ENCODE results near the gene DDX60.
A peak's percentile ranks its signal among the peaks of the same experiment; 100 is the strongest.
"Not testable (repeated sequence)": the region's sequence is repeated elsewhere in the genome, so short reads cannot be mapped to it uniquely, and the experiment has no call there.

DDX60 gene

DNA sequence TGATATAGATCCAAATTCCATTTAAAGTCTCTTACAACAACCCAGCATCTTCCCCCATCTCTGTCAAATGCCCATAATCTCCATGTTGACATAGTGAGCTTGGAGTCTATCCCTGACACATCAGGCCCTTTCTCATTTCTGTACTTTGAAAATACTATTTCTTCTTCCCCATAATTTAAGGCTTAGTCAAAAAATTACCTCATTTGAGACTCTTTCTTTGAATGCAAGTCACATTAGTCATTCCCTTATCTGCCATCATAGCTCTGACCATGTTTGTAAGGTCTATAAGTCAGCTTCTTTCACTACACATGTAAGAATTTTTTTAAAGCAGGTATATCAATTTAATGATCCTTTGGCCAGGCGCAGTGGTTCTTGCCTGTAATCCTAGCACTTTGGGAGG lies 99.9 kb downstream of the DDX60 start:
- no peak for FAIRE-seq
- peak; percentile 38 for DNase-seq (ENCODE audit: insufficient read length, low spot score)

DNA sequence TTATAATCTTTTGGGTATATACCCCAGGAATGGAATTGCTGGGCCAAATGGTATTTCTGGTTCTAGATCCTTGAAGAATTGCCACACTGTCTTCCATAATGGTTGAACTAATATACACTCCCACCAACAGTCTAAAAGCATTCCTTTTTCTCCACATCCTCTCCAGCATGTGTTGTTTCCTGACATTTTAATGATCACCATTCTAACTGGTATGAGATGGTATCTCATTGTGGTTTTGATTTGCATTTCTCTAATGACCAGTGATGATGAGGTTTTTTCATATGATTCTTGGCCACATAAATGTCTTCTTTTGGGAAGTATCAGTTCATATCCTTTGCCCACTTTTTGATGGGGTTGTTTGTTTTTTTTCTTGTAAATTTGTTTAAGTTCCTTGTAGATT lies 105.0 kb downstream of the DDX60 start:
- FAIRE-seq; DNase-seq (ENCODE audit: insufficient read length, low spot score): not testable (repeated sequence)

DNA sequence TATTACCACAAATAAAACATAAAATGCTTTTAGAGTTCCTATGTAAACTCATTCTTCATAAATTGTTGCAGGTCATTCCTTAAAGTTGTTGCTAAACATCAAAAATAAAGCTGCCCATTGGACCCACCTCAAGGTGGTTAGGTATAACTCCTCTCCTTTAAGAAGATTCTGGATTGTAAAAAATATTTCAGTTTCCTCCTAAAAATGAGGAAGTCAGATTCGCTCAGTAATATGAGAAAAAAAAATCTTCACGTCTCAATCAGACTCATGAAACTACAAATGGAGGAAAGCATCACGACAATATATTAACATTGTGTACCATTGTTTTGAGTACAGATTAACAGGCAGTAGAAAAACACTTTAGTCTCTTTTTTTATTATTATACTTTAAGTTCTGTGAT lies 105.9 kb downstream of the DDX60 start:
- no peak for DNase-seq (ENCODE audit: insufficient read length, low spot score)
- no peak for FAIRE-seq

DNA sequence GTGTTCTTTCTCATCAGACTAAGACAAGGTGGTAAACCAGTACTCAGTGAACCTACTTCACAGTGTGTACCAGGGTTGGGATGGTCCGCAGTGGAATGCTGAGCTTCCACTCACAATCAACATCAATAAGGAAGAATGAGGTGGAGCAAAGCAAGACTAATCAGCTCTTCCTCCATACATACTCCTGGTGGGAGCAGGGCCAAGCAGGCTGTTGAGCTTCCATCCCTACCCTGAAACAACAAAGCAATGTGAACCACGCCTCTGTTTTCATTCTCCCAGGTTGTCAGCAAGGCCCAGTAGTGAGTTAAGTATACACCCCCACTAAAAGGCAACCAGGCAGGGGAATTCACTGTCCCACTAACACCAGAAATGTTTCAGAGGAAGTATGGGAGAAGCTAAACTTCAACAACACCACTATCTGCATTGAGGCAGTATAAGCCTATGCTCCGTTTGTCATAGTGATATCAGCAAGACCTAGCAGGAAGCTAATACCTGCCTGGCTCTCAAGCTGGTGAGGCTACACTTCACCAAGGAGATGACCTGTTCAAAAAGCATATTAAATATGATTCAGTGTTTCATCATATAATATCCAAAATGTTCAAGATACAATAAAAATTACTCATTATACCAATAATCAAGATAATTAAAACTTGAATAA lies 109.5 kb downstream of the DDX60 start:
- FAIRE-seq (peak; percentile 72), DNase-seq (ENCODE audit: insufficient read length, low spot score) (no peak)

DNA sequence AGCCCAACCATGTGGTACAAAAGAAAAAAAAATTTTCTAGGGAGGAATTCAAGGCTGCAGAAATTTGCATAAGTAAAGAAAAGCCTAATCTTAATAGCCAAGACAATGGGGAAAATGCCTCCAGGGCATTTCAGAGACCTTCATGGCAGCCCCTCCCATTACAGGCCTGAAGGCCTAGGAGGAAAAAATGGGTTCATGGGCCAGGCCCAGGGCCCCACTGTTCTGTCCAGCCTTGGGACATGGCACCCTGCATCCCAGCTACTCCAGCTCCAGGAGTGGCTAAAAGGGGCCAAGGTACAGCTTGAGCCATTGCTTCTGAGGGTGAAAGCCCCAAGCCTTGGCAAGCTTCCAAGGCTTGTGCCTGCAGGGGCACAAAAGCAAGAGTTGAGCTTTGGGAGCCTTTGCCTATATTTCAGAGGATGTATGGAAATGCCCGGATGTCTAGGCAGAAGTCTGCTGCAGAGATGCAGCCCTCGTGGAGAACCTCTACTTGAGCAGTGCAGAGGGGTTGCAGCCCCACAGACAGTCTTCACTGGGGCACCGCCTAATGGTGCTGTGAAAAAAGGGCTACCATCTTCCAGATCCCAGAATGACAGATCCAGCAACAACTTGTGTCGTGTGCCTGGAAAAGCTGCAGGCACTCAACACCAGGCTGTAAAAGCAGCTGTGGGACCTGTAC lies 115.2 kb downstream of the DDX60 start:
- DNase-seq (ENCODE audit: insufficient read length, low spot score) (no peak), FAIRE-seq (no peak)

DNA sequence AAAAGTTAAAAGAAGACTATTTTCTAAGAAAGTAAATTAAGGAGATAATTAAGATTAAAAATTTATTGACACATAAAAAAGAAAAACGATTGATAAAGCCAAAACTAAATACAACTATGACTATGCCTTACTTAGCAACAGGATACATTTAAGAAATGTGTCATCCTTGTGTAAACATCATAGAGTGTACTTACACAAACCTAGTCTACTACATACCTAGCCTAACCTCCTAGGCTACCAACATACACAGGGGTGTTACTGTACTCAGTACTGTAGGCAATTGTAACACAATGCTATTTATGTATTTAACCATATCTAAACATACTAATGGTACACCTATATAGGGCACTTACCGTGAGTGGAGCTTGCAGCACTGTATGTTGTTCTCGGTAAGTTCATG lies 117.9 kb downstream of the DDX60 start:
- FAIRE-seq (peak; percentile 65), DNase-seq (ENCODE audit: insufficient read length, low spot score) (no peak)

DNA sequence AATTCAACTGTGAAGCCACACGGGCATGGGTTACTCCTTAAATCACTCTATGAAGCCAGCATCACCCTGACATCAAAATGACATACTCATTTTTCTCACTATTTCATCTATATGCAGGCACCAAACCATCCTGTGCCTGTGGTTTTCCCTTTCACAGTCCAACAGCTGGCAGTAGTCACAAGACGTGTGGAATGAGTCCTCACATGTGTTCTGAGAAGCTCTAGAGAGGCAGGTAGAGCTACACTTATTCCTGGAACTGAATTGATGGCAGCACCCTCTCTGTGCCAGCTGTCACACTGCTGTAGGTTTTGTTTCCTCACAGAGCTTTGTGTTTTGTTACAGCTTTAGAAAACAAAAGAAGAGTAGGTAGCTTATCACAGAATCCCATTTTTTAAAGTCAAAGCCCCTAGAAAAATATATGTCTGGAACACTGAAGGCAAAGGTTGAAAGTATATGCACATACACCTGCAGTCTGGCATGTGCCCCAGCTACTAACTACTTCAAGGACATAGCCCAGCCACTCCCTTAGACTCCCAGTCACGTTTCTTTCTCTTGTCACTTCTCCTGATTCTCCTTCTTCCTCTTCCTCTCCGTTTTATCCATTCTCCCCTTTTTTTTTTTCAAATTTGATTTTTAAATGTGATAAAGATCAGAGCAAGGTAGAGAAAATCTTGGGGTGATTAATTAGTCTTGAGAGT lies 119.1 kb downstream of the DDX60 start:
- FAIRE-seq: no peak
- DNase-seq (ENCODE audit: insufficient read length, low spot score): no peak

DNA sequence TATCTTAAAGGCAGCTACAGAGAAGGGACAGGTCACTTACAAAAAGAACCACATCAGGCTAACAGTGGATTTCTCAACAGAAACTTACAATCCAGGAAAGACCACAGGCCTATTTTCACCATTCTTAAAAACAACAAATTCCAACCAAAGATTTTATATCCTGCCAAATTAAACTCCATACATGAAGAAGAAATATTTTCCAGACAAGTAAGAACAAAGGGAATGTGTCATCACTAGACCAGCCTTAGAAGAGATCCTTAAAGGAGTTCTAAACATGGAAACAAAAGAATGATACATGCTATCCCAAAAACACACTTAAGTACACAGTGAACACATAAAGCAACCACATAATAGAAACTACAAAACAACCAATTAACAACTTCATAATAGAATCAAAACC lies 120.6 kb downstream of the DDX60 start:
- DNase-seq (ENCODE audit: insufficient read length, low spot score) (no peak), FAIRE-seq (no peak)

DNA sequence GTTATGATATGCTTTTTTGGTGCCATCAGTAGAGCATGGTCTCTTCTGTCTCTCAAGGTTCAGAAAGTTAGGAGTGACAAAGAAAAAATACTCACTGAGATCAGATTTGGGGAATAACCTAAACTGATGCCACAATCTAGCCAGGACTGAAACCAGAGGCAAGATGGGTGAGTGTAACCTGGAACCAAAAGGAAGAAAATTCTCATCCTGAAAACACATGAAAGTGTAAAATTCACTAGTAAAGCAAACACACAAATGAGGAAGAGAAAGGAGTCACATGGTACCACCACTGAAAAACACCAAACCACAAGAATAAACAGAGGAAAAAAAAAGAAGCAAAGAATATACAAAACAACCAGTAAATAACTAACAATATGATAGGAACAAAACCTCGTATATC lies 129.8 kb downstream of the DDX60 start:
- no peak for DNase-seq (ENCODE audit: insufficient read length, low spot score)

DNA sequence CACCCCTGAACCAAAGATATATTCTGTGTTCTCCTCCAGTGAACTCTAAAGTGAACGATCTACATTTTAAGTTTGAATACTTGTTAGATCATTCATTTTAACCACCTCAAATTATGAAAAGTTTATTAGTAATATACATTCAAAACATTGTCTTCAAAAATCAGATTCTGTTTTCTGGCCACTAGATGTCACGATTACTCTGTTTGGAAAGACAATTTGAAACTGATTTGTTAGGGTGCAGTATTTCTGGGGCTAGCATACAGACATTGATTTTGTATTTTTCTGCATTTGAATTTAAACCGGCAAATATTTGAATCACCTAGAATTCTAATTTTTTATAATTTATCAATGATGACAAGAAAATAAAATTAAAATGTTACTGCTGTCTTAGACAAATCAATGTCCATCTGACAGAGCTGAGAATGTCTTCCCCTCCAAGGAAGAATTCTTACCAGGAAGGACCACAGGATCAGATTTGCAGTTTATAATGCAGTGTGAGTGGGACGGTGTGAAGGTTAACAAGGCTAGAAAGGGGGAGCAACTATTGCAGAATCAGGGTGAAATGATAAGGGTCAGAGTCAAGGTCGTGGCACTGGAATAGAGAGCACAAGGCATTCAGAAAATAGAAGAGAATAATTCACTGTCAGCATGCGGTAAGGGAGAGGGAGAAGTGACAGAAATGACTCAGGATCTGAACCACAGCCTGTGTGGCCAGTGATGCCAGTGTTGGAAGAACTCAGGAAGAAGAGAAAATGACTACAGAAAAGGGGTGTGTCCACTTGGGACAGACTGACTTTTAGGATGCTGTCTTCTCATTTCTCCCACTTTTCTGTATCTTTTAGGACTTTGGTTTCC lies 134.6 kb downstream of the DDX60 start:
- FAIRE-seq (peak; percentile 79), DNase-seq (ENCODE audit: insufficient read length, low spot score) (peak; percentile 37)

More for the DNA sequence above, 129.8 kb downstream of the DDX60 start:
- FAIRE-seq: no peak

DNA sequence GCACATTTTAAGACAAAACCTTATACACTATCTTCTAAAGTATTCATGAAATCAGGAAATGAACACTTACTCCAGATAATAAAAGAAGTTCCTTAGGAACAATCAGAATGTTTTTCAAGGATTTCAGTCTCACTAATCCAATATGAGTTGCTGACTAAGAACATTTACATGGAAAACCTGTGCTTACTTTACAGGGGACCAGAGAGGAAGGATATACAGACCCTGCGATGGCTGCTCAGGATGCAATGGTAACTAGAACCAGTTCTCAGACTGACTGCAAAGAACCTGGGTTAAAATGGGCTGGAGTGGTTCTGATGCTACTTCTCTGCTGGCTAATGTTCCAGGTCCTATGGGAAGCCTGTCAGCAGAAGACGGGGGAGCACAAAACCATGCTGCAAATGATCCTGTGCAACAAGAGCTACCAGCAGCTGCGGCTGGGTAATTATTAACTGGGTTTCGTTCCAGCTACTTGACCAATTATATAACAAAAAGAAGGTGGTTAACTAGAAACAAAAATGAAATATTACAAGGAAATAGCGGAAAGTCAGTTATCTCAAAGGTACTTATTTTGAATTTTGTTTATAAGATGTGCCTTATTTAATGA lies 140.9 kb downstream of the DDX60 start:
- FAIRE-seq (no peak), DNase-seq (ENCODE audit: insufficient read length, low spot score) (no peak)

DNA sequence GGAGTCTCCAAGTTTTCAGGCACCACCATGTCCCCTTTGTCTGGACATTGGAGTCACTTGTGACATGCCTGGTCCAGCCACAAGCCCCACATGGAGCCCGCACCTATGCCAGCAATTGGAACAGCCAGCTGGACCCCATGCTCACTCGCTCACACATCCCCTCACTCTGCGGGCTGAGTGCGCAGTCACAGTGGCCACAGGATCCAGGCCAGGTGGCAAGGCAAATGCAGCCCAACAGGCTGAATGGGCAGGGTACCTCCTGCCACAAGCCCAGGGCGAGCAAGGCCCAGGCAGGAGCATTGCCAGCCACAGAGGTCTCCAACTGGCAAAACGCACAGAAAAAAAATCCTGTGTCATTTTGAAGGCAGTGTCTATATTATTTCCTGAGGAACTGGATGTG lies 144.2 kb downstream of the DDX60 start:
- no peak for DNase-seq (ENCODE audit: insufficient read length, low spot score)
- FAIRE-seq: no peak

DNA sequence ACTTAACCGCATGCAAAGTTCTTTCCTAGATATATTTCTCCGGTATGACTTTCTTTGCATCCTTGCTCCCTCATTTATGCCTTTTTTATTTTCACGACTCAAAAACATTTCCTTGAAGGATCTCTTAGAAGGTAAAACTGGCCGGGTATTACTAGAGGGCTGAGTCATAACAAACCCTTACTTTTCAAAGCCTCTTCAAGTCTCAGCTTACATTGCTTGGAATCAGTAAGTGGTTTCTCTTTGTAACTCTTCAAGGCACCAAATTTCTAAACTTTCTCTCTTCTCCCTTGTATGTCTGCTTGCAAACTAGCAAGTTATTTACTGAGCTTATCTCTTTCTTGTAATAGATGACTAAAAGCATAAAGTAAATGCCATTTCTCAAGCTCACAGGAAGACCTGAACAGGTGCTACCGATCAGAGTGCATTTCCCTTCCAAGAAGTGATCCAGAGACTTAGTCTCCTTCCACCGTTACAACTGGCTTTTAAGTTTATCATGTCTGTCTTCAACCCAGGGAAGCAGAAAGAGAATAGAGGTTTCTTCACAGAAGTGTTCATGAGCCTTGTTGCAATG lies 150.8 kb downstream of the DDX60 start:
- FAIRE-seq: no peak
- DNase-seq (ENCODE audit: insufficient read length, low spot score): no peak

Measured in HTR-8/SVneo (cell line).